Measurements from ENCODE around the gene WDR31.

DNA sequence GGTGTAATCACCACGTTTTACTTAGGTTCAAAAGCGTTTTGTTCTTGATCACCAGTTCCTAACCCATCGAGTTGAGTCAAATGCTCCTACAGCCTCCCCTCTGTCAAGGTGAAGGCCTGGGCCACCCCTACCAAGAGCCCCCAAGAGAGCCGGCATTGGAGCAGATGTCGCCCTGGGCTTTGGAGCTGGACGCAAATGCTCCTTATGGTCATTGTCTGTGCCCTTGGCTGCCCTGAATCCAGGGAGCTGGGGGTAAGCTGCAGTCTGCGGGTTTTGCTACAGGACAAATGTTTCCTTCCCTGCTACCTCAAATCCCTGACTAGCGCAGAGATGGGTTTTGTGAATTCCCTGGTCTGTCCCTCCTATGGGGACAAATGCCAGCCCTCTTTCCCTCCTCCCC, 41.8 kb downstream of the WDR31 start:
- TF ChIP-seq SMC3 (IDR thresholded peaks at IDR 0.05; ENCODE audit: low read depth, low read length): no peak
- TF ChIP-seq, protein P1, sequence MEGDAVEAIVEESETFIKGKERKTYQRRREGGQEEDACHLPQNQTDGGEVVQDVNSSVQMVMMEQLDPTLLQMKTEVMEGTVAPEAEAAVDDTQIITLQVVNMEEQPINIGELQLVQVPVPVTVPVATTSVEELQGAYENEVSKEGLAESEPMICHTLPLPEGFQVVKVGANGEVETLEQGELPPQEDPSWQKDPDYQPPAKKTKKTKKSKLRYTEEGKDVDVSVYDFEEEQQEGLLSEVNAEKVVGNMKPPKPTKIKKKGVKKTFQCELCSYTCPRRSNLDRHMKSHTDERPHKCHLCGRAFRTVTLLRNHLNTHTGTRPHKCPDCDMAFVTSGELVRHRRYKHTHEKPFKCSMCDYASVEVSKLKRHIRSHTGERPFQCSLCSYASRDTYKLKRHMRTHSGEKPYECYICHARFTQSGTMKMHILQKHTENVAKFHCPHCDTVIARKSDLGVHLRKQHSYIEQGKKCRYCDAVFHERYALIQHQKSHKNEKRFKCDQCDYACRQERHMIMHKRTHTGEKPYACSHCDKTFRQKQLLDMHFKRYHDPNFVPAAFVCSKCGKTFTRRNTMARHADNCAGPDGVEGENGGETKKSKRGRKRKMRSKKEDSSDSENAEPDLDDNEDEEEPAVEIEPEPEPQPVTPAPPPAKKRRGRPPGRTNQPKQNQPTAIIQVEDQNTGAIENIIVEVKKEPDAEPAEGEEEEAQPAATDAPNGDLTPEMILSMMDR (conservative IDR thresholded peaks at IDR 0.05; ENCODE audit: low read depth, low read length): no peak
- TF ChIP-seq, protein P2, sequence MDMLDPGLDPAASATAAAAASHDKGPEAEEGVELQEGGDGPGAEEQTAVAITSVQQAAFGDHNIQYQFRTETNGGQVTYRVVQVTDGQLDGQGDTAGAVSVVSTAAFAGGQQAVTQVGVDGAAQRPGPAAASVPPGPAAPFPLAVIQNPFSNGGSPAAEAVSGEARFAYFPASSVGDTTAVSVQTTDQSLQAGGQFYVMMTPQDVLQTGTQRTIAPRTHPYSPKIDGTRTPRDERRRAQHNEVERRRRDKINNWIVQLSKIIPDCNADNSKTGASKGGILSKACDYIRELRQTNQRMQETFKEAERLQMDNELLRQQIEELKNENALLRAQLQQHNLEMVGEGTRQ (IDR thresholded peaks at IDR 0.05; ENCODE audit: low read depth, low read length): no peak
- TF ChIP-seq POLR2A (IDR thresholded peaks at IDR 0.05; ENCODE audit: low read depth, low read length): no peak
- TF ChIP-seq CHD1 (IDR thresholded peaks at IDR 0.05; ENCODE audit: low read depth, low read length): no peak
- TF ChIP-seq CEBPB (IDR thresholded peaks at IDR 0.05; ENCODE audit: low read depth, low read length): no peak
- no peak for TF ChIP-seq RCOR1 (IDR thresholded peaks at IDR 0.05; ENCODE audit: insufficient replicate concordance, low read length)
- TF ChIP-seq BHLHE40 (IDR thresholded peaks at IDR 0.05; ENCODE audit: low read depth, low read length): no peak
- TF ChIP-seq, protein P3, sequence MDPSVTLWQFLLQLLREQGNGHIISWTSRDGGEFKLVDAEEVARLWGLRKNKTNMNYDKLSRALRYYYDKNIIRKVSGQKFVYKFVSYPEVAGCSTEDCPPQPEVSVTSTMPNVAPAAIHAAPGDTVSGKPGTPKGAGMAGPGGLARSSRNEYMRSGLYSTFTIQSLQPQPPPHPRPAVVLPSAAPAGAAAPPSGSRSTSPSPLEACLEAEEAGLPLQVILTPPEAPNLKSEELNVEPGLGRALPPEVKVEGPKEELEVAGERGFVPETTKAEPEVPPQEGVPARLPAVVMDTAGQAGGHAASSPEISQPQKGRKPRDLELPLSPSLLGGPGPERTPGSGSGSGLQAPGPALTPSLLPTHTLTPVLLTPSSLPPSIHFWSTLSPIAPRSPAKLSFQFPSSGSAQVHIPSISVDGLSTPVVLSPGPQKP (IDR thresholded peaks at IDR 0.05; ENCODE audit: borderline replicate concordance, low read depth, low read length): no peak
- TF ChIP-seq RFX5 (IDR thresholded peaks at IDR 0.05; ENCODE audit: low read depth, low read length): no peak
- no peak for TF ChIP-seq NFE2L2 (IDR thresholded peaks at IDR 0.05; ENCODE audit: low read depth, low read length)
- TF ChIP-seq RAD21 (IDR thresholded peaks at IDR 0.05; ENCODE audit: low read length): no peak
- TF ChIP-seq MXI1 (IDR thresholded peaks at IDR 0.05; ENCODE audit: borderline replicate concordance, low read depth, low read length): no peak
- no peak for TF ChIP-seq MAZ (IDR thresholded peaks at IDR 0.05; ENCODE audit: borderline replicate concordance, low read depth, low read length)

Measured in IMR-90 (cell line).